Keratinocyte (primary cell): ENCODE data around the gene MAP9. TPM values are rescaled to one million over a fixed set of nuclear protein-coding genes. Genes with fewer than 3 reads are reported as not detected.

Experiments used
- DNase-seq: peaks from one replicate; pipeline ENCODE4 v3.0.0-alpha.2; 2011; ENCODE audit warnings: low read depth, missing footprints, low spot score
- FAIRE-seq: peaks from 2 replicates; lab custom pipeline; 2011; peaks lifted over from hg19 to GRCh38; lab: Jason Lieb, UNC
- H2AFZ ChIP-seq: 2 replicates; pipeline ENCODE4 v1.6.0; 2012; ENCODE audit warnings: low read length, control low read depth, inconsistent platforms; ENCODE audit not compliant: control insufficient read depth
- H3K27ac ChIP-seq: 2 replicates; pipeline ENCODE4 v1.5.1; 2011; ENCODE audit warnings: low read length; ENCODE audit not compliant: control insufficient read depth, insufficient read depth
- H3K27me3 ChIP-seq: 3 replicates; pipeline ENCODE4 v1.6.0; 2011; ENCODE audit warnings: low read length; ENCODE audit not compliant: control insufficient read depth, insufficient read depth; ENCODE audit errors: extremely low read depth
- H3K36me3 ChIP-seq, 2 experiments: 2 replicates in 1 of 2; 3 replicates in 1 of 2; pipeline ENCODE4 v1.5.1; 2011; ENCODE audit warnings: low read length in 2 of 2, mild to moderate bottlenecking in 1 of 2; ENCODE audit not compliant: control insufficient read depth in 2 of 2, insufficient read depth in 2 of 2; ENCODE audit errors: extremely low read depth in 1 of 2
- H3K4me1 ChIP-seq: 3 replicates; pipeline ENCODE4 v1.5.1; 2011; ENCODE audit warnings: low read length; ENCODE audit not compliant: control insufficient read depth, insufficient read depth; ENCODE audit errors: extremely low read depth
- H3K4me2 ChIP-seq: 3 replicates; pipeline ENCODE4 v1.6.0; 2011; ENCODE audit warnings: low read depth, low read length; ENCODE audit not compliant: control insufficient read depth, insufficient read depth; ENCODE audit errors: extremely low read depth
- H3K4me3 ChIP-seq, 3 experiments: fragments of 200-600 bp in 1 of 3; sonication (generic) in 1 of 3; 2 replicates in 2 of 3; 3 replicates in 1 of 3; pipeline ENCODE4 v1.5.1; 2011 to 2016; ENCODE audit warnings: low read length in 3 of 3, mild to moderate bottlenecking in 3 of 3, control low read depth in 2 of 3, inconsistent platforms in 1 of 3, low read depth in 1 of 3, mixed read lengths in 1 of 3, mixed run types in 1 of 3, moderate library complexity in 1 of 3; ENCODE audit not compliant: control insufficient read depth in 2 of 3, insufficient read depth in 2 of 3; ENCODE audit errors: extremely low read depth in 1 of 3
- H3K79me2 ChIP-seq: 2 replicates; pipeline ENCODE4 v1.6.0; 2012; ENCODE audit warnings: low read length; ENCODE audit not compliant: control insufficient read depth, insufficient read depth
- H3K9ac ChIP-seq: 3 replicates; pipeline ENCODE4 v1.6.0; 2011; ENCODE audit warnings: low read length; ENCODE audit not compliant: control insufficient read depth, insufficient read depth; ENCODE audit errors: extremely low read depth
- H3K9me1 ChIP-seq: 3 replicates; pipeline ENCODE4 v1.6.0; 2011; ENCODE audit warnings: low read length; ENCODE audit not compliant: control insufficient read depth, insufficient read depth; ENCODE audit errors: extremely low read depth
- H3K9me3 ChIP-seq: 2 replicates; pipeline ENCODE4 v1.5.1; 2012; ENCODE audit warnings: low read depth, low read length; ENCODE audit not compliant: control insufficient read depth
- H4K20me1 ChIP-seq: 3 replicates; pipeline ENCODE4 v1.6.0; 2011; ENCODE audit warnings: low read length; ENCODE audit not compliant: control insufficient read depth, insufficient read depth; ENCODE audit errors: extremely low read depth
- CTCF ChIP-seq, 3 experiments: IDR thresholded peaks in 1 of 3; conservative IDR thresholded peaks in 1 of 3; optimal IDR thresholded peaks in 1 of 3; 2 replicates in 2 of 3; 3 replicates in 1 of 3; pipeline versions ENCODE3 to v1.5.1; 2011; ENCODE audit warnings: low read length in 3 of 3, mild to moderate bottlenecking in 3 of 3, moderate library complexity in 2 of 3, control low read depth in 1 of 3, inconsistent platforms in 1 of 3; ENCODE audit not compliant: insufficient read depth in 2 of 3; ENCODE audit errors: extremely low read depth in 1 of 3
- EZH2 ChIP-seq: IDR thresholded peaks from one replicate; pipeline ENCODE4 v1.6.1; 2012; ENCODE audit warnings: inconsistent platforms, mild to moderate bottlenecking, low read length, moderate library complexity
- dilution Hi-C: fragments of 300-500 bp; cut with MboI; formaldehyde crosslinking; loops from one replicate; pipeline ENCODE4 v1.7.0; 2020; ENCODE audit warnings: low sequenced_read_pairs; ENCODE audit not compliant: extremely low pct_ligation_motif_present
- polyA plus RNA-seq, 5 experiments: library from polyadenylated mRNA; depleted of rRNA in 3 of 5; stranded (reverse) in 3 of 5; stranded (forward) in 1 of 5; unstranded in 1 of 5; fragments of >200 nt; gene quantifications; 1 replicate in 1 of 5; 2 replicates in 3 of 5; 3 replicates in 1 of 5; pipeline versions ENCODE4 v1.2.1 to v1.2.3, GENCODE V29; 2011 to 2012; ENCODE audit warnings: missing spikeins in 2 of 5, low read depth in 1 of 5, low replicate concordance in 1 of 5

Gene MAP9
- polyA plus RNA-seq, 1 donor (not counting 4 experiments of a cell fraction or from before 2014, with no cell fraction given): 7.4 TPM

GRCh38 chr4:155423671-155424070 is 46.9 kb upstream of the MAP9 start:
- Histone ChIP-seq H2AFZ (no peak overlapping the region), H3K4me3 (no peak overlapping the region), H3K27me3 (no peaks in the 10 kb centered on the region), H3K36me3 (no peaks in the 10 kb centered on the region), H3K27ac (no peak overlapping the region), H3K9me3 (no peaks in the 10 kb centered on the region), H3K4me2 (no peak overlapping the region), H3K9me1 (no peaks in the 10 kb centered on the region), H4K20me1 (no peaks in the 10 kb centered on the region), H3K4me1 (no peaks in the 10 kb centered on the region), H3K79me2 (no peaks in the 10 kb centered on the region), H3K9ac (no peak overlapping the region)
- DNase-seq: no peak
- no peak for FAIRE-seq
- dilution Hi-C loops: no loop called here
- TF ChIP-seq EZH2 (no peak), CTCF (optimal IDR thresholded peaks at IDR 0.05 in 1 of 3, IDR thresholded peaks at IDR 0.05 in 1 of 3, conservative IDR thresholded peaks at IDR 0.05 in 1 of 3; ENCODE audit: extremely low read depth in 1 of 3, insufficient read depth in 2 of 3, low read length in 3 of 3) (no peak)

- Histone ChIP-seq H3K27me3 (no peaks in the 10 kb centered on the region), H3K4me3 (no peak overlapping the region), H3K36me3 (no peaks in the 10 kb centered on the region), H3K4me2 (no peak overlapping the region), H4K20me1 (no peaks in the 10 kb centered on the region), H3K4me1 (no peaks in the 10 kb centered on the region), H3K9me1 (no peaks in the 10 kb centered on the region), H3K9me3 (no peaks in the 10 kb centered on the region), H2AFZ (no peak overlapping the region), H3K27ac (no peak overlapping the region), H3K9ac (no peak overlapping the region), H3K79me2 (no peaks in the 10 kb centered on the region)
- DNase-seq (no peak), FAIRE-seq (no peak)
- TF ChIP-seq EZH2 (no peak), CTCF (optimal IDR thresholded peaks at IDR 0.05 in 1 of 3, IDR thresholded peaks at IDR 0.05 in 1 of 3, conservative IDR thresholded peaks at IDR 0.05 in 1 of 3; ENCODE audit: extremely low read depth in 1 of 3, insufficient read depth in 2 of 3, low read length in 3 of 3) (no peak)
- dilution Hi-C loops: no loop called here
Measured at GRCh38 chr4:155419266-155419665, 42.5 kb upstream of the MAP9 start.
